Activated CD4-positive, alpha-beta T cell treated with anti-CD3 and anti-CD28 coated beads, Interleukin-10, Interleukin-2, amounts not matched to agents 100 ng/mL and 50 ng/mL, durations not matched to agents 16 hours and 8 hours (primary cell): ENCODE measurements around the gene BAZ1B.
"Not testable (repeated sequence)": the region's sequence is repeated elsewhere in the genome, so short reads cannot be mapped to it uniquely, and the experiment has no call there.

Experiments used
- DNase-seq: peaks from one replicate; pipeline ENCODE4 v3.0.0-alpha.2; 2020

BAZ1B gene

DNA sequence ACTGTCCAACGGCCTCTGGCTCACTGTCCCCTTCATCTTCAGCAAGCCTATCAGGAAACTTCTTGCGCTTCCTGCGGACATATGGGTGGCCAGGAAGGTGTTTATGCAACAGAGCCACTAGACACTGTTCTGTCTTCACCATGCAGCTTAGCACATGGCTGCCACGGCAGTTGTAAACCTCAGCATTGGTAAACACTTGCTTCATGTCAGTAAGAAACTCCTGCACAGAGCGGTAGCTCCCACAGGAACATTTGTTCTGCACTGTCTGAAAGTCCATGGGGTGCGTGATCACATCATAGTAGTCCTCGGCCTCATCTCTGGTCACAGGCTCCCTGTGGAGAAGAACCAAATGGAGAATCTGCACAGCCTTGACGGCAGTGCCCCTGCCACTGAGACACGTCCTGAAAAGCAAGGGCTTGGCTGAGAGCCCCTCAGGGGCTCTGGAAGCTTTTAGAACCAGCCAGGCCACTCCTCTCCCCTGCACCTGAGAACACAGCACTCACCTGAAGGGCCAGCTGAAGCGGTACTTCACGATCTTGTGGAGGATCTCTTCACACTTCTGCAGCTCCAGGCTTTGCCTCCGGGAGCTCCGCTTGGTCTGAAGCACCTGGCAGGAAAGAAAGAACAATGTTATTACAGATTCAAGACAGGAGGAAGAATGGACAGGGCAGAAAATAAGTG is 79.7 kb downstream of the BAZ1B start:
- no peak for DNase-seq

DNA sequence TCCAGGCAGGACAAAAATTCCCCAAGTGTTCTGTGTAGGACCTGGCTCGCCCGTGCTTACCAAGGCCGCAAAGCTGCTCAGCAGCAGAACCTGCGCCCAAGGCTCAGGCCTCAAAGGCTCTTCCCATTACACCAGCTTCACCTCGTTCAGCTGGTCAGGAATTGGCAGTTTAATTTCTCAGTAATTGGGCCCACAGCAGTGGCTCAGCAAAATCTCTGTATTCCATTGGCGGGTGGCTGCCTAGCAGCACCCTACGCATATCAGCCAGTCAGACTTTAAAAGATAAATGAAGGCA is 82.7 kb downstream of the BAZ1B start:
- DNase-seq = no peak

GRCh38 chr7:73438547-73439409 is 83.3 kb downstream of the BAZ1B start:
- DNase-seq = no peak

- no peak for DNase-seq
Observed at GRCh38 chr7:73437621-73438416, 84.3 kb downstream of the BAZ1B start.

GRCh38 chr7:73437091-73437490 is 85.0 kb downstream of the BAZ1B start:
- DNase-seq = no peak

DNA sequence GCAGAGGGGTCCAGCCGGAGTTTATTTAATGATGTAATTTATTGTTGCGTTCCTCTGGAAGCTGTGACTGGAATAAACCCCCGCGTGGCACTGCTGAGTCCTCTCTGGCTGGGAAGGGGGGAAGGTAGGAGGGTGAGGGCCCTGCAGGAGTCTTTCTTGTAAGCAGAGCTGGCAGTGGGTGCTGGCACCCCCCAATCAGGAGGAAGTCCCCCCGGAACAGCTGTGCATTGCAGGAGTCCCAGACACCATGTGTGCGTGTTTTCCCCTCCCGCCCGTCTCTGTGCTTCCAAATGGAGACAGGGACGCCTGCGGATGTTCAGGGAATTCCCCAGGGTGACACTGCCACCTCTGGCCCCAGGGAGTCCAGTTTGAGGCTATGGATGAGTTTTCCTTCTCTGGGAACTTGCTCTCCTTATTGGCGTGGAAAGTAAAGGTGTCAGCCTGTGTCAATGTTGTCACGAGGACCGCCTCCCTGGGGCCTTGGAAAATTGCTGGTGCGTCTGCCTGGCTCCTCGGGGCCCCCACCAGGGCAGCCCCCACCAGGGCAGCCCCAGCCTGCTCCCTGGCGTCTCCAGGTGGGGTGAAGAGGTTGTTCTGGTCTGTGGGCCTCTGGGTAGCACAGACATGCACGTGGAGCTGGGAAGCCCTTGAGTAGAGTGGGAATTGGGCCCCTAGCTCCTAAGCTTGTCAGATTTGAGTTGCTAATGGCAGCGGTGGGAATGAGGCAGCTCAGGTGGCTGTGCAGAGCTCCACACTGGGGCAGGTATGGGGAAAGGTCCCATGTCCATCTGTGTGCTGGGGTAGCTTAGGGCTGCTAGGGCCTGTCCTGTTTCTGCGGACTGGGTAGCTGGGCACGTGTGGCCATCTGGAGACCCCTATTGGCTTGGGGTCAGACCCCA is 85.8 kb downstream of the BAZ1B start:
- no peak for DNase-seq

DNA sequence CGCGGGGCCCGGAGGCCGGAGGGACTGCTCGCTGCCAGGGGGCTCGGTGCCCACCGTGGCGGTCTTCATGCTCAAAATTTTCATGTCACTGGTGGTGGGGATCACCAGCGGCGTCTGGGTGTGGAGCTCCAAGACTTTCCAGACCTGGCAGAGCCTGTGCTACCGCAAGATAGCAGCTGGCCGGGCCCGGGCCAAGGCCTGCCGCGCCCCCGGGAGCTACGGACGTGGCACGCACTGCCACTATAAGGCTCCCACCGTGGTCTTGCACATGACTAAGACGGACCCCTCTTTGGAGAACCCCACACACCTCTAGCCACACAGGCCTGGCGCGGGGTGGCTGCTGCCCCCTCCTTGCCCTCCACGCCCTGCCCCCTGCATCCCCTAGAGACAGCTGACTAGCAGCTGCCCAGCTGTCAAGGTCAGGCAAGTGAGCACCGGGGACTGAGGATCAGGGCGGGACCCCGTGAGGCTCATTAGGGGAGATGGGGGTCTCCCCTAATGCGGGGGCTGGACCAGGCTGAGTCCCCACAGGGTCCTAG is 86.6 kb downstream of the BAZ1B start:
- no peak for DNase-seq

GRCh38 chr7:73434701-73435069 is 87.4 kb downstream of the BAZ1B start:
- DNase-seq = no peak

GRCh38 chr7:73433924-73434700 is 88.0 kb downstream of the BAZ1B start:
- peak; percentile 22 for DNase-seq

GRCh38 chr7:73432676-73433075 is 89.4 kb downstream of the BAZ1B start:
- DNase-seq = no peak

GRCh38 chr7:73431041-73431835 is 90.9 kb downstream of the BAZ1B start:
- DNase-seq = no peak

DNA sequence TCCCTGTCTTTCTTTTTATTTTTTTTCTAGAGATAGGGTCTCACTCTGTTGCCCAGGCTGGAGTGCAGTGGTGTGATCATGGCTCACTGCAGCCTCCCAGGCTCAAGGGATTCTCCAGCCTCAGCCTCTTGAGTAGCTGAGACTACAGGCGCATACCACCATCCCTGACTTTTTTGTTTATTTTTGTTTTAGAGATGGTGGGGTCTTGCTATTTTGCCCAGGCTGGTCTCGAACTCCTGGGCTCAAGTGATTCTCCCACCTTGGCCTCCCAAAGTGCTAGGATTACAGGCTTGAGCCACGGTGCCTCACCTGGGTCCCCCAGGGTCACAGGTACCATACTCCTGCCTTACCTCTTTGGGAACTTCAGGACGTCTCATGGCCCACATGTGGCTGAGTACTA is 91.6 kb downstream of the BAZ1B start:
- DNase-seq = not testable (repeated sequence)

DNA sequence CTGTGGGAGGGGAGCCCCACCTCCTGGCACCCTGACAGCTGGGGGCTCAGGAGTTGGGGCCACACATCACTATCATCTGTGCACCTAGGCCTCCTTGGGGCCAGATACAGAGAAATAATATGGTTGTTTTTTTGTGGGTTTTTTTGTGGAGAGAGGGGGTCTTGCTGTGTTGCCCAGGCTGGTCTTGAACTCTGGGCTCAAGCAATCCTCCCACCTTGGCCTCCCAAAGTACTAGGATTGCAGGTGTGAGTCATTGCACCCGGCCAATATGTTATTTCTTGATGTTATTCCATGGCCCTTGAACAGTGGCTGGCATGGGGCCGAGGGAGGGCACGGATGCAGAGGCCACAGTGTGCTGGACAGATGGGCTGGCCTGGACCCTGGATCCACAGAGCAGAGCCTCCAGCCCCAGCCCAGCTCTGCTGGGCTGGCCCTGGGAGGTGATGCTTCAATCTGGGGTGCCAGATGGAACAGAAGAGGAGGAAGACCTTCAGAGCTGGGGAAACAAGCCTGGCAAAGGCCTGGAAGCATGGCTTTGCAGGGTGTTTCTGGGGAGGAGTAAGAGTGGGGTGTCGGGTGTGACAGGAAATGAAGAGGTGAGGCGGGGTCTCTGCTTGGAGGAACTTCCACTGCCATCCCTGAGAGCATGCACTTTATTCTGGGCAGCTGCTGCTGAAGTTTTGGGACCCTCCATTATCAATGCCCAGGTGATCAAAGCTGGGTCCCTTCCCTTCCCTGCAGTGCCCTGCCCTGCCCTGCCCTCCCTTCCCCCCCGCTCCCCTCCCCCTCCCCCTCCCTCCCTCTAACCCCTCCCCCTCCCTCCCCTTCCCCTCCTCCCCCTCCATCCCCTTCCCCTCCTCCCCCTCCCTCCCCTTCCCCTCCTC is 92.2 kb downstream of the BAZ1B start:
- DNase-seq = no peak

GRCh38 chr7:73429215-73429614 is 92.9 kb downstream of the BAZ1B start:
- DNase-seq = no peak

DNA sequence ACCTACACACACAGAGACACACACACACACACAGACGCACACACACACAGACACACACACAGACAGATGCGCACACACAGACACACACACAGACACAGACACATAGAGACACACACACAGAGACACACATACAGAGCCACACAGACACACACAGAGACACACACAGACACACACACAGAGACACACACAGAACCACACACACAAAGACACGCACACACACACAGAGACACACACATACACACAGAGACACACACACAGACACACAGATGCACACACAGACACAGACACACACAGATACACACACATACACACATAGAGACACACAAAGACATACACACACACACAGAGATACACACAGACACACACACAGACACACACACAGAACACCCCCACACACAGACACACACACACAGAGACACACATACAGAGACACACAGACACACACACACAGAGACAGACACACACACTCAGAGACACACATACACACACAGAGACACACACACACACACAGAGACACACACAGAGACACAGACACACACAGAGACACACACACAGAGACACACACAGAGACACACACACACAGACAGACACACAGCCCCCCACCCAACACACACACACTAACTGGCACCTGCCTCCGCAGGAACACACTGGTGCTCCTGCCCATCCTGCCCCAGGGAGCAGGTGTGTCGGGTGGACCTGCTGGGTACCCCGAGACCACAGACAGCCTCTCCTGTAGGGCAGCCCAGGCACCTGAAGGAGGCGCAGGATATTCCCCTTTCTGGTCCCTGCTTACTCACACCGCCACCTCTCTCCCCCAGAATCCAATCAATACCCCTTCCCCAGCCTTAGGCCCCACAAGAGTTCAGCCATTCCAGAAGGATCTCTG is 93.9 kb downstream of the BAZ1B start:
- DNase-seq = no peak

- no peak for DNase-seq
Observed at GRCh38 chr7:73426016-73426415, 96.1 kb downstream of the BAZ1B start.

GRCh38 chr7:73425356-73425983 is 96.6 kb downstream of the BAZ1B start:
- no peak for DNase-seq

DNA sequence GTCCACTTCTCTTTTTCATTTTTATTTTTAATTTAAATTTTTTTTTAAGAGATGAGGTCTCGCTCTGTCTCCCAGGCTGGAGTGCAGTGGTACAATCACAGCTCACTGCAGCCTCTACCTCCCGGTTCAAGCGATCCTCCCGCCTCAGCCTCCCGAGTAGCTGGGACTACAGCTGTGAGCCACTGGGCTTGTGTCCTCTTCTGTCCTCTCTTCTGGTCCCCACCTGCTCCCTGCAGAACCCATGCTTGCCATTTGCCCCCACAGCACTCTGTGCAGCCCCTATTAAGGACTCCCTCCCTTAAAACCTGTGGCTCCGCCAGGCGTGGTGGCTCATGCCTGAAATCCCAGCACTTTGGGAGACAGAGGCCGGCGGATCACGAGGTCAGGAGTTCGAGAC is 97.6 kb downstream of the BAZ1B start:
- no peak for DNase-seq
